B cell (primary cell): ENCODE results near the gene KRT6B. TPM values are rescaled to one million over a fixed set of nuclear protein-coding genes. Genes with fewer than 3 reads are reported as not detected.

Source experiments
- ATAC-seq: fragments of 200-7000 bp; cut with Tn5 transposase; one replicate; pipeline ENCODE4 v1.10.0; 2021; ENCODE audit warnings: low read depth, mild to moderate bottlenecking, moderate number of reproducible peaks, moderate library complexity
- CTCF ChIA-PET: fragments of 350-600 bp; sonication (Branson Sonifier 250); formaldehyde crosslinking; loops from one replicate; lab custom pipeline; 2021; ENCODE audit warnings: antibody characterized with exemption, inconsistent platforms; lab: Charles Lee
- POLR2A ChIA-PET: fragments of 350-600 bp; sonication (Branson Sonifier 250); formaldehyde crosslinking; loops from one replicate; lab custom pipeline; 2021; ENCODE audit warnings: antibody characterized with exemption; lab: Charles Lee
- DNase-seq: peaks from one replicate; pipeline ENCODE4 v3.0.0; 2013
- H2AFZ ChIP-seq: 2 replicates; pipeline ENCODE4 v1.6.1; 2012; ENCODE audit warnings: mild to moderate bottlenecking, low read depth, low read length; ENCODE audit not compliant: insufficient read depth, poor library complexity, severe bottlenecking
- H3K27ac ChIP-seq, 2 donors: 1 replicate in 1 of 2; 2 replicates in 1 of 2; pipeline ENCODE4 v1.5.1; 2012 to 2013; ENCODE audit warnings: low read length in 2 of 2, mild to moderate bottlenecking in 2 of 2, moderate library complexity in 1 of 2
- H3K27me3 ChIP-seq, 4 experiments: fragments of 200-600 bp in 1 of 4; sonication (generic) in 1 of 4; replicated peaks in 1 of 4; 1 replicate in 2 of 4; 2 replicates in 2 of 4; pipeline versions ENCODE4 v1.6.1 to v1.7.0; 2013 to 2016; ENCODE audit warnings: low read length in 3 of 4, mild to moderate bottlenecking in 2 of 4, mixed read lengths in 1 of 4, moderate library complexity in 1 of 4; ENCODE audit not compliant: insufficient read depth in 4 of 4, control insufficient read depth in 3 of 4; ENCODE audit errors: control extremely low read depth in 1 of 4
- H3K36me3 ChIP-seq, 2 experiments: replicated peaks in 1 of 2; 1 replicate in 1 of 2; 2 replicates in 1 of 2; pipeline versions ENCODE4 v1.6.1 to v1.7.1; 2013; ENCODE audit warnings: low read length in 1 of 2; ENCODE audit not compliant: insufficient read depth in 2 of 2, control insufficient read depth in 1 of 2; ENCODE audit errors: control extremely low read depth in 1 of 2, extremely low read depth in 1 of 2
- H3K4me1 ChIP-seq, 2 donors: fragments of 200-600 bp in 1 of 2; sonication (generic) in 1 of 2; 1 replicate in 1 of 2; 2 replicates in 1 of 2; pipeline versions ENCODE4 v1.5.1 to v1.6.1; 2013 to 2017; ENCODE audit warnings: low read length in 2 of 2; ENCODE audit not compliant: control insufficient read depth in 2 of 2, insufficient read depth in 2 of 2
- H3K4me2 ChIP-seq: replicated peaks from 2 replicates; pipeline ENCODE3; 2012; ENCODE audit warnings: mild to moderate bottlenecking, low read depth, low read length; ENCODE audit not compliant: poor library complexity, severe bottlenecking
- H3K4me3 ChIP-seq, 5 experiments: fragments of 200-600 bp in 1 of 5; sonication (generic) in 1 of 5; 1 replicate in 3 of 5; 2 replicates in 2 of 5; pipeline versions ENCODE4 v1.5.1 to v1.7.0; 2011 to 2016; ENCODE audit warnings: low read length in 4 of 5, mild to moderate bottlenecking in 4 of 5, low read depth in 2 of 5, control low read depth in 1 of 5, moderate library complexity in 1 of 5; ENCODE audit not compliant: insufficient read depth in 1 of 5; ENCODE audit errors: control extremely low read depth in 1 of 5, extremely low read depth in 1 of 5
- H3K79me2 ChIP-seq: fragments of 200-600 bp; sonication (generic); one replicate; pipeline ENCODE4 v1.6.0; 2016; ENCODE audit warnings: low read length; ENCODE audit not compliant: control insufficient read depth, insufficient read depth
- H3K9ac ChIP-seq: fragments of 200-600 bp; sonication (generic); 2 replicates; pipeline ENCODE4 v1.6.1; 2017; ENCODE audit warnings: mild to moderate bottlenecking, low read length, moderate library complexity
- H3K9me3 ChIP-seq, 3 donors: one replicate each; pipeline versions ENCODE4 v1.6.1 to v1.7.1; 2013; ENCODE audit warnings: low read length in 2 of 3; ENCODE audit not compliant: control insufficient read depth in 2 of 3, insufficient read depth in 1 of 3; ENCODE audit errors: control extremely low read depth in 1 of 3
- H4K20me1 ChIP-seq: 2 replicates; pipeline ENCODE4 v1.6.0; 2012; ENCODE audit warnings: mild to moderate bottlenecking, low read length; ENCODE audit not compliant: insufficient read depth, control insufficient read depth, poor library complexity, severe bottlenecking
- H3K27ac Mint-ChIP-seq: one replicate; pipeline ENCODE4 v1.8.0; 2021; ENCODE audit warnings: mixed read lengths
- H3K27me3 Mint-ChIP-seq: one replicate; pipeline ENCODE4 v1.8.0; 2021; ENCODE audit warnings: mixed read lengths
- H3K4me1 Mint-ChIP-seq: one replicate; pipeline ENCODE4 v1.8.0; 2021; ENCODE audit warnings: mixed read lengths
- H3K4me3 Mint-ChIP-seq: one replicate; pipeline ENCODE4 v1.8.0; 2021; ENCODE audit warnings: mixed read lengths
- H3K9me3 Mint-ChIP-seq: one replicate; pipeline ENCODE4 v1.8.0; 2022; ENCODE audit warnings: mixed read lengths; ENCODE audit not compliant: insufficient read depth
- EZH2 ChIP-seq: IDR thresholded peaks from 2 replicates; pipeline ENCODE4 v1.6.1; 2012; ENCODE audit warnings: borderline replicate concordance, low read depth, mild to moderate bottlenecking, moderate library complexity, low read length; ENCODE audit not compliant: insufficient read depth, poor library complexity, severe bottlenecking
- WGBS: methylation state at CpG from one replicate; pipeline ENCODE4 v1.1.5; 2013; ENCODE audit warnings: missing lambda C conversion rate; ENCODE audit not compliant: insufficient coverage; 5-methylcytosine and 5-hydroxymethylcytosine counted together
- intact Hi-C: fragments of 100-400 bp; cut with micrococcal nuclease; formaldehyde crosslinking; loops from one replicate; pipeline ENCODE4 v1.10.0; 2022
- polyA plus RNA-seq: library from polyadenylated mRNA; depleted of rRNA; stranded (reverse); fragments of >200 nt; gene quantifications from 2 replicates; pipeline ENCODE4 v1.2.3, GENCODE V29; 2012
- total RNA-seq, 2 donors: library from RNA; stranded (reverse); fragments of 120-200 nt in 1 of 2; gene quantifications; 1 replicate in 1 of 2; 2 replicates in 1 of 2; pipeline versions ENCODE4 v1.2.3 to v1.2.4, GENCODE V29; 2013 to 2022
- TF ChIP-seq, protein P1 (sequence below): fragments of 200-600 bp; IDR thresholded peaks from one replicate; pipeline ENCODE4 v1.8.0; 2022; ENCODE audit warnings: antibody characterized with exemption, mild to moderate bottlenecking

Gene KRT6B
- total and polyA plus RNA-seq, 2 donors (not counting 1 experiment from before 2014, with no cell fraction given) = not detected

DNA sequence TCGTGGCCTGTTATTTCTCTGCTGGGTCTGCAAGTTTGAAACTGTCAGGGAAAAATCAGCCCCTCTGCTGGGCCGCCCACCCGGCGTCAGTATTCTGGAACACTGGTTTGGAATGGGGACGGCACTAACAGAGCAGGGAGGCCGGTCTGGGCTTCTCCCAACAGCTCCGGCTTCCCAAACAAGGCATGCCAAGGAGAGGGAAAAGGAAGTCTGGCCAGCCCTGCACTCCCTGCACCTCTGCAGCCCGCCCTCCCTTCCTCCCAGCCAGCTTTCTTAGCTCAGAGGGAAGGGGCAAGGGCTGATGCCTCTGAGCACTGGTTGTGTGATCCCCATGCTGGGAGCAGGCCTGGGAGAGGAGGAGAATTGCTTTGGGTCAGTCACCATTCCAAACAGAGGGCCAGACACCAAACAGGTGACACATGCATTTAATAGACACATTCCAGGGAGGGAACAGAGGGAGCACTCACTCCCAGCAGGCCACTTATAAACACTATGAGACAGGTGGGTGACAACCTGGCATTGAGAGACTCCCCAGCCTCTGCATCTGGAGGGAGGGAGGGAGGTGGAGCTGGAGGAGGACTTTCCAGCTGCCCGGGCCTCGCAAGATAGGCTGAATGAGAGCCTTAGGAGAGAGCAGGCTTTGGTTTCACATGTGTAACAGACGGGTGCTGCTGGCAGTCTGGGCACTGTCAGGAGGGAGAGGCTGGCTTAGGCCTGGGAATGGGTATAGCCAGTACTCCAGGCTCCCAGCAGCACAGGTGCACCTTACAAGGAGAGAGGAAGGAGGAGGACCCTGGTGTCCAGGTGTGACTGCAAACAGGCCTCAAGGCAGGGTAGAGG, 28.1 kb downstream of the KRT6B start:
- no peak overlapping the region for H3K27ac Mint-ChIP-seq
- POLR2A ChIA-PET = no interaction called here
- WGBS = 86% methylated on average over 9 of the region's 11 CpGs
- H3K4me3 Mint-ChIP-seq = no peak overlapping the region
- H3K4me3 ChIP-seq = no peak overlapping the region
- no peaks in the 10 kb centered on the region for H4K20me1 ChIP-seq
- no peaks in the 10 kb centered on the region for H3K9me3 Mint-ChIP-seq
- no peaks in the 10 kb centered on the region for H3K4me1 ChIP-seq
- H3K9ac ChIP-seq = no peak overlapping the region
- CTCF ChIA-PET = no interaction called here
- H3K4me2 ChIP-seq = no peak overlapping the region
- H3K9me3 ChIP-seq = no peaks in the 10 kb centered on the region
- H3K79me2 ChIP-seq = no peaks in the 10 kb centered on the region
- no peak for TF ChIP-seq EZH2
- TF ChIP-seq, protein P1, sequence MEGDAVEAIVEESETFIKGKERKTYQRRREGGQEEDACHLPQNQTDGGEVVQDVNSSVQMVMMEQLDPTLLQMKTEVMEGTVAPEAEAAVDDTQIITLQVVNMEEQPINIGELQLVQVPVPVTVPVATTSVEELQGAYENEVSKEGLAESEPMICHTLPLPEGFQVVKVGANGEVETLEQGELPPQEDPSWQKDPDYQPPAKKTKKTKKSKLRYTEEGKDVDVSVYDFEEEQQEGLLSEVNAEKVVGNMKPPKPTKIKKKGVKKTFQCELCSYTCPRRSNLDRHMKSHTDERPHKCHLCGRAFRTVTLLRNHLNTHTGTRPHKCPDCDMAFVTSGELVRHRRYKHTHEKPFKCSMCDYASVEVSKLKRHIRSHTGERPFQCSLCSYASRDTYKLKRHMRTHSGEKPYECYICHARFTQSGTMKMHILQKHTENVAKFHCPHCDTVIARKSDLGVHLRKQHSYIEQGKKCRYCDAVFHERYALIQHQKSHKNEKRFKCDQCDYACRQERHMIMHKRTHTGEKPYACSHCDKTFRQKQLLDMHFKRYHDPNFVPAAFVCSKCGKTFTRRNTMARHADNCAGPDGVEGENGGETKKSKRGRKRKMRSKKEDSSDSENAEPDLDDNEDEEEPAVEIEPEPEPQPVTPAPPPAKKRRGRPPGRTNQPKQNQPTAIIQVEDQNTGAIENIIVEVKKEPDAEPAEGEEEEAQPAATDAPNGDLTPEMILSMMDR = no peak
- DNase-seq (no peak), ATAC-seq (no peak)
- peaks cover 0 to 4% (median 0%) of the 10 kb centered on the region in 4 experiments for H3K27me3 ChIP-seq
- peaks cover 37% of the 10 kb centered on the region for H3K27me3 Mint-ChIP-seq
- no peak overlapping the region for H2AFZ ChIP-seq
- intact Hi-C loops = no loop called here
- H3K27ac ChIP-seq = no peak overlapping the region
- H3K4me1 Mint-ChIP-seq = no peaks in the 10 kb centered on the region
- H3K36me3 ChIP-seq = no peaks in the 10 kb centered on the region

DNA sequence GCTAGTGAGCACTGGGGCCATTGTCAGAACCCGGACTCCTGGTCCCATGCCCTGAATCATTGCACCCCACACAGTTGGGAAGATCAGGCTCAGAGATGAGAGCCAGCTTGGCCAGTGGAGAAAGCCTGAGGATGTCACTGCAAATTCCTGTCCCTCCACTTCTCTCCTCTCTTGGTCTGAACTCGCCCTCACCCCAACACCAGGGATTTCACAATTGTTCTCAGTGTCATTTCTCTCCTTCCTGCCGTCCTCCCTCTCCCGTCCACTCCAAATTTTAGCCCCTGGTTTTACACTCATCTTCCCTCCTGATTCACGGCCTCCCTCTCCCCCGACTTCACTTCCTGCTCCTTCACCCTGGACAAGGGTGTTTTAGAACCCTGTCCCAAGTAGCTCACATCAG, 28.9 kb downstream of the KRT6B start:
- H3K79me2 ChIP-seq = no peaks in the 10 kb centered on the region
- H3K4me2 ChIP-seq = no peak overlapping the region
- intact Hi-C loops = no loop called here
- DNase-seq (no peak), ATAC-seq (no peak)
- H3K27ac ChIP-seq = no peak overlapping the region
- Mint-ChIP-seq H3K27me3 (peaks cover 30% of the 10 kb centered on the region), H3K4me1 (no peaks in the 10 kb centered on the region), H3K9me3 (no peaks in the 10 kb centered on the region), H3K27ac (no peak overlapping the region), H3K4me3 (no peak overlapping the region)
- no peaks in the 10 kb centered on the region for H3K4me1 ChIP-seq
- H4K20me1 ChIP-seq = no peaks in the 10 kb centered on the region
- no peak overlapping the region for H3K4me3 ChIP-seq
- WGBS = 75% methylated on average over 5 of the region's 6 CpGs
- H3K27me3 ChIP-seq = peaks cover 0 to 4% (median 0%) of the 10 kb centered on the region in 4 experiments
- TF ChIP-seq EZH2 = no peak
- TF ChIP-seq, protein P1 = no peak
- POLR2A ChIA-PET = no interaction called here
- no peak overlapping the region for H3K9ac ChIP-seq
- no peaks in the 10 kb centered on the region for H3K36me3 ChIP-seq
- H2AFZ ChIP-seq = no peak overlapping the region
- CTCF ChIA-PET = no interaction called here
- H3K9me3 ChIP-seq = no peaks in the 10 kb centered on the region
